HG02981 (cell line): Measurements from ENCODE around the gene CYP2C9.
"Not testable (repeated sequence)": the region's sequence is repeated elsewhere in the genome, so short reads cannot be mapped to it uniquely, and the experiment has no call there.

ENCODE experiments used
- ATAC-seq: cut with Tn5 transposase; IDR thresholded peaks from one replicate; pipeline ENCODE4 v1.9.1; 2021; ENCODE audit warnings: mild to moderate bottlenecking, moderate library complexity; ENCODE audit not compliant: unreplicated experiment

CYP2C9 gene

GRCh38 chr10:94938383-94938782 is at the start of gene CYP2C9:
CYP2C9 (plus strand) TSS chr10:94938658; CDS start chr10:94938683, 25 bp downstream.
- ATAC-seq, result no peak

GRCh38 chr10:94889123-94889522 is 49.3 kb upstream of the CYP2C9 start:
- no peak for ATAC-seq

GRCh38 chr10:94890264-94891022 is 48.0 kb upstream of the CYP2C9 start:
- ATAC-seq, result no peak

- not testable (repeated sequence) for ATAC-seq
These were observed 40.0 kb upstream of the CYP2C9 start for GRCh38 chr10:94898414-94898813.

GRCh38 chr10:94902080-94902479 is 36.4 kb upstream of the CYP2C9 start:
- ATAC-seq, result no peak

GRCh38 chr10:94902570-94902969 is 35.9 kb upstream of the CYP2C9 start:
- peak; percentile 87 for ATAC-seq

- not testable (repeated sequence) for ATAC-seq
These were observed 33.8 kb upstream of the CYP2C9 start for GRCh38 chr10:94904506-94905148.

- no peak for ATAC-seq
These were observed 22.0 kb upstream of the CYP2C9 start for GRCh38 chr10:94916423-94916822.

GRCh38 chr10:94936721-94937120 is 1.7 kb upstream of the CYP2C9 start:
- no peak for ATAC-seq

- ATAC-seq, result not testable (repeated sequence)
These were observed 5.1 kb downstream of the CYP2C9 start for GRCh38 chr10:94943432-94944103.

- ATAC-seq, result not testable (repeated sequence)
These were observed 7.7 kb downstream of the CYP2C9 start for GRCh38 chr10:94946181-94946580.

GRCh38 chr10:94963901-94964300 is 25.4 kb downstream of the CYP2C9 start:
- peak; percentile 83 for ATAC-seq

- no peak for ATAC-seq
These were observed 45.1 kb downstream of the CYP2C9 start for GRCh38 chr10:94983555-94983954.

GRCh38 chr10:94989192-94989591 is 50.7 kb downstream of the CYP2C9 start:
- no peak for ATAC-seq

- ATAC-seq, result no peak
These were observed 52.9 kb downstream of the CYP2C9 start for GRCh38 chr10:94991243-94991888.

- no peak for ATAC-seq
These were observed 54.4 kb downstream of the CYP2C9 start for GRCh38 chr10:94992811-94993210.

- no peak for ATAC-seq
These were observed 59.3 kb downstream of the CYP2C9 start for GRCh38 chr10:94997741-94998174.

- ATAC-seq, result no peak
These were observed 88.0 kb downstream of the CYP2C9 start for GRCh38 chr10:95026461-95026860.

GRCh38 chr10:95031656-95032055 is 93.2 kb downstream of the CYP2C9 start:
- no peak for ATAC-seq

GRCh38 chr10:95034401-95034800 is 95.9 kb downstream of the CYP2C9 start:
- ATAC-seq, result no peak
